ENCODE data around the gene RORC.

RORC gene

DNA sequence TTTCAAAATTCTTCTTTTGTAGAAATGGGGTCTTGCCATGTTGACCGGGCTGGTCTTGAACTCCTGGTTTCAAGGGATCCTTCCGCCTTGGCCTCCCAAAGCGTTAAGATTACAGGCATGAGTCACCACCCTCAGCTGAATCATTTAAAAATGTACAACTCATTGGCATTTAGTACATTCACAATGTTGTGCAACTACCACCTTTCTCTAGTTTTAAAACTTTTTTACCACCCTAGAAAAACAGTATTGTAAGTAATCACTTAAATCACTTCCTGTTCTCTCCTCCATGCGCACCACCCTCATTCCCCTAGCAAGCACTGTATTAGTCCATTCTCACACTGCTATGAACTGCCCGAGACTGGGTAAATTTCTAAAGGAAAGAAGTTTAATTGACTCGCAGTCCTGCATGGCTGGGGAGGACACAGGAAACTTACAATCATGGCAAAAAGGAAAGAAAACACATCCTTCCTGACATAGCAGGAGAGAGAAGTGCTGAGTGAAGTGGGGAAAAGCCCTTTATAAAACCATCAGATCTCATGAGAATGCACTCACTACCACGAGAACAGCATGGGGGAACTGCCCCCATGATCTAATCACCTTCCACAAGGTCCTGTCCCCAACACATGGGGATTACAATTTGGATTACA lies 36.3 kb upstream of the RORC start:
- TF ChIP-seq, protein P1, sequence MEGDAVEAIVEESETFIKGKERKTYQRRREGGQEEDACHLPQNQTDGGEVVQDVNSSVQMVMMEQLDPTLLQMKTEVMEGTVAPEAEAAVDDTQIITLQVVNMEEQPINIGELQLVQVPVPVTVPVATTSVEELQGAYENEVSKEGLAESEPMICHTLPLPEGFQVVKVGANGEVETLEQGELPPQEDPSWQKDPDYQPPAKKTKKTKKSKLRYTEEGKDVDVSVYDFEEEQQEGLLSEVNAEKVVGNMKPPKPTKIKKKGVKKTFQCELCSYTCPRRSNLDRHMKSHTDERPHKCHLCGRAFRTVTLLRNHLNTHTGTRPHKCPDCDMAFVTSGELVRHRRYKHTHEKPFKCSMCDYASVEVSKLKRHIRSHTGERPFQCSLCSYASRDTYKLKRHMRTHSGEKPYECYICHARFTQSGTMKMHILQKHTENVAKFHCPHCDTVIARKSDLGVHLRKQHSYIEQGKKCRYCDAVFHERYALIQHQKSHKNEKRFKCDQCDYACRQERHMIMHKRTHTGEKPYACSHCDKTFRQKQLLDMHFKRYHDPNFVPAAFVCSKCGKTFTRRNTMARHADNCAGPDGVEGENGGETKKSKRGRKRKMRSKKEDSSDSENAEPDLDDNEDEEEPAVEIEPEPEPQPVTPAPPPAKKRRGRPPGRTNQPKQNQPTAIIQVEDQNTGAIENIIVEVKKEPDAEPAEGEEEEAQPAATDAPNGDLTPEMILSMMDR (IDR thresholded peaks at IDR 0.05): no peak
- no peak overlapping the region for H3K4me3 ChIP-seq (ENCODE audit: low read depth, low read length)
- no peak overlapping the region for H3K4me2 ChIP-seq (ENCODE audit: low read length)

DNA sequence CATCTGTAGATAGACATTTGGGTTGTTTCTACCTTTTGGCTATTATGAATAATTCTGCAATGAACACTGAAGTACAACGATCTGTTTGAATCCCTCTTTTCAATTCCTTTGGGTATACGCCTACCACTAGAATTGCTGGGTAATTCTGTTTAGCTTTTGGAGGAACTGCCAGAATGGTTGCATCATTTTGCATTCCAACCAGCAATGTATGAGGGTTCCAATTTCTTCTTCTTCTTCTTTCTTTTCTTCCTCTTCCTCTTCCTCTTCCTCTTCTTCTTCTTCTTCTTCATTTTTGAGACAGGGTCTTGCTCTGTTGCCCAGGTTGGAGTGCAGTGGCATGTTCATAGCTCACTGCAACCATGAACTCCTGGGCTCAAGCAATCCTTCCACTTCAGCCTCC lies 35.7 kb upstream of the RORC start:
- Histone ChIP-seq H2AFZ (no peak overlapping the region), H3K9ac (no peak overlapping the region), H3K9me3 (ENCODE audit: control insufficient read depth, low read length) (no peaks in the 10 kb centered on the region), H3K27me3 (ENCODE audit: control insufficient read depth, insufficient read depth, low read length) (no peaks in the 10 kb centered on the region), H3K79me2 (no peaks in the 10 kb centered on the region), H3K4me2 (ENCODE audit: low read length) (no peak overlapping the region), H3K4me1 (peaks cover 5% of the 10 kb centered on the region), H3K27ac (no peak overlapping the region), H3K36me3 (ENCODE audit: control insufficient read depth, insufficient read depth, low read length) (no peaks in the 10 kb centered on the region), H3K4me3 (ENCODE audit: low read depth, low read length) (no peak overlapping the region)
- TF ChIP-seq, protein P1 (IDR thresholded peaks at IDR 0.05): no peak

More for the DNA sequence above, 36.3 kb upstream of the RORC start:
- Histone ChIP-seq H3K27ac (no peak overlapping the region), H3K27me3 (ENCODE audit: control insufficient read depth, insufficient read depth, low read length) (no peaks in the 10 kb centered on the region), H2AFZ (no peak overlapping the region), H3K9ac (no peak overlapping the region), H3K36me3 (ENCODE audit: control insufficient read depth, insufficient read depth, low read length) (no peaks in the 10 kb centered on the region), H3K79me2 (no peaks in the 10 kb centered on the region), H3K4me1 (peaks cover 5% of the 10 kb centered on the region), H3K9me3 (ENCODE audit: control insufficient read depth, low read length) (no peaks in the 10 kb centered on the region)

DNA sequence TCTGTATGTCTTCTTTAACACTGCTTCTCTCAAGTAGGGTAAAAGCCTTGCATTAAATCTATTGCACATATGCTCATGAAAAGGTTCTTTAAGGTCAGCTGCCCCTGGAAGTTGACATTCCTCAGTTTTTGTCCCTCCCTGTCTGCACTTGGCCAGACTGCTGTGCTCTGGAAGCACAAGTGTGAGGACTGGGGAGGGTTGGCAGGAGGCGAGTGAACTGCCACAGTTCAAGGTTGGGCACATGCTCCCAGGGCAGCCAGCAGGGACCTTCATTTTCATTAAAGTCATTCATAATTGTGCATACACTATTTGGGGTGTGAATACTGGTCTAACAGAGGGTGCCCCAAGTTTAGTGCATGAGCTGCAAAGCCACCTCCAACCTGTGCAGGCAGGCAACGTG lies 32.8 kb upstream of the RORC start:
- H3K27ac ChIP-seq: no peak overlapping the region
- H3K27me3 ChIP-seq (ENCODE audit: control insufficient read depth, insufficient read depth, low read length): no peaks in the 10 kb centered on the region
- H3K4me3 ChIP-seq (ENCODE audit: low read depth, low read length): no peak overlapping the region
- no peak overlapping the region for H2AFZ ChIP-seq
- no peaks in the 10 kb centered on the region for H3K79me2 ChIP-seq
- no peak overlapping the region for H3K4me2 ChIP-seq (ENCODE audit: low read length)
- H3K36me3 ChIP-seq (ENCODE audit: control insufficient read depth, insufficient read depth, low read length): no peaks in the 10 kb centered on the region
- no peaks in the 10 kb centered on the region for H3K9me3 ChIP-seq (ENCODE audit: control insufficient read depth, low read length)
- no peak overlapping the region for H3K9ac ChIP-seq
- TF ChIP-seq, protein P1 (IDR thresholded peaks at IDR 0.05): no peak
- no peaks in the 10 kb centered on the region for H3K4me1 ChIP-seq

DNA sequence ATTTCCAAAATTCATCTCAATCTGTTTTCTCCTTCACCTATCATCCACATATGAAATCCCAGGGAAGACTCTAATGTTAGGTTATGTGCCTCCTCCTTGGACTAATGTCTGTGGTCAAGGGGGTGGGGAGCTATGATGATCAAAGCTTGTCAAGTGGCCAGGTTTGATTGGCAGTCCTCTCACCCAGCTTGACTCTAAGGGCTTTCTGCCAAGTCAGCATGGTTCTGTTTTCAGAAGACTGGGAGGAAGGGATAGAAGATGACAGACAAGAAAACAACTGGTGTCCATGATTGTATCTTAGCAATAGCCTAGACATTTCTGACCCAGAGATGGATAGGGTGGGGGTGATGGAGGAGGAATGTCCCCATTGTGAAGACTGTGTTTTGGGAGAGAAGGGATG lies 31.0 kb upstream of the RORC start:
- H3K4me2 ChIP-seq (ENCODE audit: low read length): no peak overlapping the region
- no peaks in the 10 kb centered on the region for H3K9me3 ChIP-seq (ENCODE audit: control insufficient read depth, low read length)
- no peaks in the 10 kb centered on the region for H3K4me1 ChIP-seq
- no peaks in the 10 kb centered on the region for H3K36me3 ChIP-seq (ENCODE audit: control insufficient read depth, insufficient read depth, low read length)
- H3K27me3 ChIP-seq (ENCODE audit: control insufficient read depth, insufficient read depth, low read length): no peaks in the 10 kb centered on the region
- H3K79me2 ChIP-seq: no peaks in the 10 kb centered on the region
- TF ChIP-seq, protein P1 (IDR thresholded peaks at IDR 0.05): no peak
- no peak overlapping the region for H2AFZ ChIP-seq
- no peak overlapping the region for H3K9ac ChIP-seq
- H3K4me3 ChIP-seq (ENCODE audit: low read depth, low read length): no peak overlapping the region
- no peak overlapping the region for H3K27ac ChIP-seq

DNA sequence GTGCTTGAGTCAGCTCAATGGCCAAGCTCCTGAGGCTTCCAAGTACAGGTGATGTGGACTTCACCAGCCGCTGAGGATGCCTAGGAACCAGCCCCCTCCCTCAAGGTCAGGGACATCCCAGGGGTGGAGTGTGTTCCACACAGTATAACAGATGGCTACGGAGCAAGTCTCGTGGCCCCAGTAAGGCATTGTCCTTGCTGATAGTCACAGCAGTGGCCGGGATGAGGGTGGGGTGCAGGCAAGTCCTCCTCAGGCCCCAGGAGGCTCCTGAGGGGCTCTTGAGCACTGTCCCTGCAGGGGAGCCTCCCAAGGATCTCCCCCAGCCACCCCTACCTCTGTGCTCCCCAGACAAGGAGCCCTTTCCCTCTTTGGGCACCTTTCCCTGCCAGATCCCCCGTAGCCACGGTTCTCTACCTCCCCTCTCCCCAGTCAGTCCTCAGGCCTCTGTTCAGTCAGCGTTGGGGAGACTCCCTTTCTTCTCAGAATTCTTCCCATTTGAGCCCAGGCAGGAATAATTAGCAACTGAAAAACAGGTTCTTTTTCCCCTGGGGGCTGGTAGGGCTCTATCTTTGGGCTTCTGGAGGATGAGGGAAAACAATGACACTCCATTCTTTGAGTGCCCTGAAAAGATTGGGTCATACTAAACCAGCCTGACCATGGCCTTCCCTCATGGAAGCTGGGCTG lies 29.0 kb upstream of the RORC start:
- H3K4me3 ChIP-seq (ENCODE audit: low read depth, low read length): no peak overlapping the region
- no peaks in the 10 kb centered on the region for H3K79me2 ChIP-seq
- TF ChIP-seq, protein P1 (IDR thresholded peaks at IDR 0.05): no peak
- H3K27ac ChIP-seq: no peak overlapping the region
- no peaks in the 10 kb centered on the region for H3K9me3 ChIP-seq (ENCODE audit: control insufficient read depth, low read length)
- H3K27me3 ChIP-seq (ENCODE audit: control insufficient read depth, insufficient read depth, low read length): no peaks in the 10 kb centered on the region
- H3K4me1 ChIP-seq: no peaks in the 10 kb centered on the region
- no peak overlapping the region for H2AFZ ChIP-seq
- H3K9ac ChIP-seq: no peak overlapping the region
- no peak overlapping the region for H3K4me2 ChIP-seq (ENCODE audit: low read length)
- no peaks in the 10 kb centered on the region for H3K36me3 ChIP-seq (ENCODE audit: control insufficient read depth, insufficient read depth, low read length)
